MM.1S (cell line): ENCODE measurements around the gene CGB2.
"Not testable (repeated sequence)": the region's sequence is repeated elsewhere in the genome, so short reads cannot be mapped to it uniquely, and the experiment has no call there.

ENCODE experiments used
- DNase-seq: peaks from one replicate; pipeline ENCODE4 v3.0.0-alpha.2; 2015
- H2AFZ ChIP-seq: fragments of 300-600 bp; sonication (generic); 2 replicates; pipeline ENCODE4 v1.6.0; 2016; ENCODE audit warnings: antibody characterized with exemption, low read length
- H3F3A ChIP-seq: fragments of 300-600 bp; sonication (generic); 2 replicates; pipeline ENCODE4 v1.6.1; 2016; ENCODE audit warnings: mild to moderate bottlenecking, antibody characterized with exemption, low read length, moderate library complexity, mixed read lengths; ENCODE audit not compliant: insufficient read depth
- H3K27ac ChIP-seq: fragments of 300-600 bp; sonication (generic); 2 replicates; pipeline ENCODE4 v1.5.1; 2016; ENCODE audit warnings: mild to moderate bottlenecking, low read length
- H3K27me3 ChIP-seq: fragments of 300-600 bp; sonication (generic); replicated peaks from 2 replicates; pipeline ENCODE4 v1.6.0; 2016; ENCODE audit warnings: low read length; ENCODE audit not compliant: insufficient read depth
- H3K36me3 ChIP-seq: fragments of 300-600 bp; sonication (generic); replicated peaks from 2 replicates; pipeline ENCODE4 v1.6.1; 2016; ENCODE audit warnings: mild to moderate bottlenecking, low read length, mixed read lengths; ENCODE audit not compliant: insufficient read depth
- H3K4me1 ChIP-seq: fragments of 300-600 bp; sonication (generic); 2 replicates; pipeline ENCODE4 v1.6.1; 2016; ENCODE audit warnings: low read length, mixed read lengths
- H3K4me2 ChIP-seq: fragments of 300-600 bp; sonication (generic); 2 replicates; pipeline ENCODE4 v1.6.0; 2016; ENCODE audit warnings: low read depth, low read length
- H3K4me3 ChIP-seq: fragments of 300-600 bp; sonication (generic); 2 replicates; pipeline ENCODE4 v1.5.1; 2016; ENCODE audit warnings: low read length, mixed read lengths
- H3K79me2 ChIP-seq: fragments of 300-600 bp; sonication (generic); 2 replicates; pipeline ENCODE4 v1.6.1; 2016; ENCODE audit warnings: mixed run types, low read length, mixed read lengths
- H3K9ac ChIP-seq: fragments of 300-600 bp; sonication (generic); 2 replicates; pipeline ENCODE4 v1.6.1; 2016; ENCODE audit warnings: low read length, mixed read lengths
- H3K9me2 ChIP-seq: fragments of 300-600 bp; sonication (generic); replicated peaks from 2 replicates; pipeline ENCODE4 v1.6.1; 2016; ENCODE audit warnings: mild to moderate bottlenecking, low read length, mixed read lengths; ENCODE audit not compliant: insufficient read depth
- H3K9me3 ChIP-seq: fragments of 300-600 bp; sonication (generic); replicated peaks from 2 replicates; pipeline ENCODE4 v1.6.1; 2016; ENCODE audit warnings: mild to moderate bottlenecking, low read length, mixed read lengths; ENCODE audit not compliant: insufficient read depth
- H4K20me1 ChIP-seq: fragments of 300-600 bp; sonication (generic); 2 replicates; pipeline ENCODE4 v1.6.1; 2016; ENCODE audit warnings: mild to moderate bottlenecking, low read length, moderate library complexity, mixed read lengths; ENCODE audit not compliant: insufficient read depth
- EZH2 ChIP-seq: fragments of 300-600 bp; sonication (generic); optimal IDR thresholded peaks from 2 replicates; pipeline ENCODE3; 2017; ENCODE audit warnings: low read depth, mild to moderate bottlenecking, antibody characterized with exemption, low read length, mixed read lengths
- EZH2phosphoT487 ChIP-seq: fragments of 300-600 bp; sonication (generic); IDR thresholded peaks from 2 replicates; pipeline ENCODE4 v1.6.1; 2018; ENCODE audit warnings: antibody characterized with exemption, low read length
- TF ChIP-seq, protein P1 (sequence below): fragments of 300-600 bp; sonication (generic); IDR thresholded peaks from 2 replicates; pipeline ENCODE4 v1.5.1; 2016; ENCODE audit warnings: antibody characterized with exemption, low read length, mixed read lengths

Gene CGB2

DNA sequence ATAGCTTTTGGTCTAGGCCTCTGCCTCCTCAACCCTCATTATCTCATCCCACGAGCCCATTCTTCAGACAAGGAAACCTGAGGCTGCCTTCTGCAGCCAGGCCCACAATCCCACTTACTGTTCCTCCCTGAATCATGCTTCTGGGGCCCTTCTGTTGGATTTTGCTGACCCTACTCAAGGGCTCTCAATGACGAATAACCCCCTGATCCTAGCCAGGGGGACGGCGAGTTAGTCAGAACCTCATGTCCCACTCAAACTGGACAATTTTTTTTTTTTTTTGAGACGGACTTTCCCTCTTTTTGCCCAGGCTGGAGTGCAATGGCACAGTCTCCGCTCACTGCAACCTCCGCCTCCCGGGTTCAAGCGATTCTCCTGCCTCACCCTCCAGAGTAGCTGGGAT, 9.6 kb upstream of the CGB2 start:
- no peak overlapping the region for H3K27ac ChIP-seq
- DNase-seq: no peak
- no peaks in the 10 kb centered on the region for H4K20me1 ChIP-seq
- peaks cover 34% of the 10 kb centered on the region for H3K27me3 ChIP-seq
- no peaks in the 10 kb centered on the region for H3K36me3 ChIP-seq
- H3K79me2 ChIP-seq: no peaks in the 10 kb centered on the region
- no peaks in the 10 kb centered on the region for H3K9me3 ChIP-seq
- H3K4me2 ChIP-seq: no peak overlapping the region
- H3K9me2 ChIP-seq: no peaks in the 10 kb centered on the region
- H2AFZ ChIP-seq: no peak overlapping the region
- H3F3A ChIP-seq: no peaks in the 10 kb centered on the region
- H3K9ac ChIP-seq: no peak overlapping the region
- H3K4me1 ChIP-seq: no peaks in the 10 kb centered on the region
- TF ChIP-seq EZH2phosphoT487: no peak
- no peak for TF ChIP-seq EZH2
- TF ChIP-seq, protein P1, sequence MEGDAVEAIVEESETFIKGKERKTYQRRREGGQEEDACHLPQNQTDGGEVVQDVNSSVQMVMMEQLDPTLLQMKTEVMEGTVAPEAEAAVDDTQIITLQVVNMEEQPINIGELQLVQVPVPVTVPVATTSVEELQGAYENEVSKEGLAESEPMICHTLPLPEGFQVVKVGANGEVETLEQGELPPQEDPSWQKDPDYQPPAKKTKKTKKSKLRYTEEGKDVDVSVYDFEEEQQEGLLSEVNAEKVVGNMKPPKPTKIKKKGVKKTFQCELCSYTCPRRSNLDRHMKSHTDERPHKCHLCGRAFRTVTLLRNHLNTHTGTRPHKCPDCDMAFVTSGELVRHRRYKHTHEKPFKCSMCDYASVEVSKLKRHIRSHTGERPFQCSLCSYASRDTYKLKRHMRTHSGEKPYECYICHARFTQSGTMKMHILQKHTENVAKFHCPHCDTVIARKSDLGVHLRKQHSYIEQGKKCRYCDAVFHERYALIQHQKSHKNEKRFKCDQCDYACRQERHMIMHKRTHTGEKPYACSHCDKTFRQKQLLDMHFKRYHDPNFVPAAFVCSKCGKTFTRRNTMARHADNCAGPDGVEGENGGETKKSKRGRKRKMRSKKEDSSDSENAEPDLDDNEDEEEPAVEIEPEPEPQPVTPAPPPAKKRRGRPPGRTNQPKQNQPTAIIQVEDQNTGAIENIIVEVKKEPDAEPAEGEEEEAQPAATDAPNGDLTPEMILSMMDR: no peak
- no peak overlapping the region for H3K4me3 ChIP-seq

DNA sequence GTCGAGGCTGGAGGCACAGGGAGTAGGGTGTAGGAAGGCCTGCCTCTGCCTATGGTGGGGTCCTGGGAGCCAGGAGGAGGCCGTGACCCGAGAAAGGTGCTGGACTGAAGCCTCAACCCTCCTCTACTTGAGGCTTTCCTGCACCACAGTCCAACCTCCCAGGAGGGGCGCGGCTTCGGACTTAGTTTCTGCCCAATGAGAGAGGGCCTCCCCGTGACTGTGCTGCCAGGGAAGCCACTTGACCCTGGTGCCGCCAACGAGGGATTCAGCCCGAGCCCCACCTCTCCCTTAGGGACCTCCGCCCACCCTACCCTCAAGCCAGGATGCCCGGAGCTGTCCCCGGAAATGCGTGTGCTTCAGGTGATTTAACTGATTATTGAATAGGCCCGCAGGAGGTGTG, 7.5 kb upstream of the CGB2 start, which contains the start of gene CGB3:
Gene CGB3 (minus strand): TSS at position 101 of the 400 bp plus-strand sequence. CDS start 362 bp downstream, outside the sequence.
- H3K4me1 ChIP-seq, H3K4me2 ChIP-seq, DNase-seq, H2AFZ ChIP-seq, H3K9me2 ChIP-seq, H3K9me3 ChIP-seq, H3K79me2 ChIP-seq, H4K20me1 ChIP-seq, H3K9ac ChIP-seq, H3F3A ChIP-seq, H3K36me3 ChIP-seq, H3K27ac ChIP-seq, H3K4me3 ChIP-seq: not testable (repeated sequence)
- peaks cover 22% of the 10 kb centered on the region for H3K27me3 ChIP-seq

DNA sequence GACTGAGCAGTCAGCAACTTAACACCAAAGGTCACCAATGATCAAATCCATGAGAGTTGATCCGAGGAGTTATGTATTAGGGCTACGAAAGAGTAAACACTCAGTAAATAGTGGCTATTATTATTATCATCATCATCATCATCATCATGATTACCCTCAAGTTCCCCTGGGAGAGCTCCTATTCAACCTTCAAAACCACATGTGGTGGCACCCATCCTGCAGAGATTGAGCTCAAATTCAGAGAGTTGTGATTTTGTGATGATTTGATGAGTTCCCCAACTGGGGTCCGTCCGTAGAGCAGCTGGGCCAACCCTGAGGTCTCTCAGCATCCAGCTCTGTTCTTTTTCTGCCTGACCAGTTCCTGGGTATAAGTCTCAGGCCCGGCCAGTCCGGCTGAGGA, 6.6 kb upstream of the CGB2 start:
- peaks cover 17% of the 10 kb centered on the region; the same call in 1 of the 2 replicates for H3K27me3 ChIP-seq
- H3K36me3 ChIP-seq, H4K20me1 ChIP-seq, H3K4me2 ChIP-seq, H3K27ac ChIP-seq, H3K9me3 ChIP-seq, H3K9me2 ChIP-seq, H3K4me1 ChIP-seq, H3K9ac ChIP-seq, H3K4me3 ChIP-seq, H3F3A ChIP-seq, H3K79me2 ChIP-seq, H2AFZ ChIP-seq, DNase-seq: not testable (repeated sequence)

DNA sequence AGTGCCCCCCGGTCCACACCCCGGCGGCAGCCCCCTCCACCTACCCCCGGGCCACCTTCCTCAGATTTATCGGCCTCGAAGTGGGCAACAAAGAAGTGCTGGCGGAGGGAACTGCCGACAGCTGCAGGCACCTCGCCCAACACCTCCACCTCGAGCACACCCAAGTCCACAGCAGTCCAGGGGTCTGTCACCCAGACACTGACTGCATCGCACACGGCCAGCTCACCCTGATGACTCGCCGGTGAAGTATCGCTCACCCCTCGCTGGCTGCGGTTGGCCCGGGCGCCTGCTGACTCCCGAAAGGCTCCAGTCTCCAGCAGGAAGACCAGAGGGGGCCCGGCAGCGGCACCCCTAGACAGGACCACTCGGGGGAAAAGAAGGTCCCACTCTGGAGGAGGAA, 6.1 kb upstream of the CGB2 start:
- DNase-seq, H3K4me1 ChIP-seq, H2AFZ ChIP-seq, H3K9me2 ChIP-seq, H3K79me2 ChIP-seq, H3K4me3 ChIP-seq, H3K9ac ChIP-seq, H3K4me2 ChIP-seq, H4K20me1 ChIP-seq, H3K36me3 ChIP-seq, H3K27ac ChIP-seq, H3F3A ChIP-seq, H3K9me3 ChIP-seq: not testable (repeated sequence)
- peaks cover 12% of the 10 kb centered on the region; the same call in 1 of the 2 replicates for H3K27me3 ChIP-seq

DNA sequence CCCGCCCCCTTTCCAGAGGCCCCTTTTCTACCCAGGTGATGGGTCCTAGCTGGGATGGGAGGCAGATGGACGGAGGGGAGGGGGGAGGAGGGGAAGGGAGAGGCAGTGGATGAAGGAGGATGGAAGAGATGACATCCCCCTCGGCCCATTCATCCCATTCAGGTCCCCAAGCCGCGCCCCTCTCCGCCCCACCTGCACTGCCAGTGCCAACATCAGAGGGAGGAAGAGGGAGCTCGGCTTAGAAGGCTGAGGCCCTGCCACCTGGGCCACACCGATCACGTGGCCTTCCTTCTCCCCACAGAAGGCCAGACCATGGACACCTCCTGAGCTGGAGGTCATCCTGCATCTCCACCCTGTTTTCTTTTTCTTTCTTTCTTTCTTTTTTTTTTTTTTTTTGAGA, 3.0 kb upstream of the CGB2 start:
- not testable (repeated sequence) for H3K4me2 ChIP-seq, H3K9me2 ChIP-seq, DNase-seq, H3K27me3 ChIP-seq, H3K9me3 ChIP-seq, H2AFZ ChIP-seq, H3K4me1 ChIP-seq, H4K20me1 ChIP-seq, H3K9ac ChIP-seq, H3F3A ChIP-seq, H3K4me3 ChIP-seq, H3K79me2 ChIP-seq, H3K36me3 ChIP-seq, H3K27ac ChIP-seq

DNA sequence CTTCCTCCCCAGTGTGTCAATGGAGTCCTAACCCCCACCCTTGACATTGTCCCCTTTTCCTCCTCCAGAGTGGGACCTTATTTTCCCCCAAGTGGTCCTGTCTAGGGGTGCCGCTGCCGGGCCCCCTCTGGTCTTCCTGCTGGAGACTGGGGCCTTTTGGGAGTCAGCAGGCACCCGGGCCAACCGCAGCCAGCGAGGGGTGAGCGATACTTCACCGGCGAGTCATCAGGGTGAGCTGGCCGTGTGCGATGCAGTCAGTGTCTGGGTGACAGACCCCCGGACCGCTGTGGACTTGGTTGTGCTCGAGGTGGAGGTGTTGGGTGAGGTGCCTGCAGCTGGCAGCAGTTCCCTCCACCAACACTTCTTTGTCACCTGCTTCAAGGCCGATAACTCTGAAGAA, 1.9 kb upstream of the CGB2 start:
- not testable (repeated sequence) for DNase-seq, H3K79me2 ChIP-seq, H3K27ac ChIP-seq, H2AFZ ChIP-seq, H4K20me1 ChIP-seq, H3K4me2 ChIP-seq, H3K4me3 ChIP-seq, H3K27me3 ChIP-seq, H3K36me3 ChIP-seq, H3K9me3 ChIP-seq, H3K9ac ChIP-seq, H3K9me2 ChIP-seq, H3F3A ChIP-seq, H3K4me1 ChIP-seq

DNA sequence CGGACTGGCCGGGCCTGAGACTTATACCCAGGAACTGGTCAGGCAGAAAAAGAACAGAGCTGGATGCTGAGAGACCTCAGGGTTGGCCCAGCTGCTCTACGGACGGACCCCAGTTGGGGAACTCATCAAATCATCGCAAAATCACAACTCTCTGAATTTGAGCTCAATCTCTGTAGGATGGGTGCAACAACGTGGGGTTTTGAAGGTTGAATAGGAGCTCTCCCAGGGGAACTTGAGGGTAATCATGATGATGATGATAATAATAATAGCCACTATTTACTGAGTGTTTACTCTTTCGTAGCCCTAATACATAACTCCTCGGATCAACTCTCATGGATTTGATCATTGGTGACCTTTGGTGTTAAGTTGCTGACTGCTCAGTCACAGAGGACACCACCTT, 1.4 kb upstream of the CGB2 start:
- not testable (repeated sequence) for H3K9ac ChIP-seq, H3K27me3 ChIP-seq, H4K20me1 ChIP-seq, H3K4me1 ChIP-seq, H3K4me3 ChIP-seq, DNase-seq, H3K36me3 ChIP-seq, H2AFZ ChIP-seq, H3K9me2 ChIP-seq, H3F3A ChIP-seq, H3K79me2 ChIP-seq, H3K9me3 ChIP-seq, H3K27ac ChIP-seq, H3K4me2 ChIP-seq
